Left renal cortex interstitium (tissue), 4 donors: Measurements from ENCODE around the gene MRPL4. TPM values are rescaled to one million over a fixed set of nuclear protein-coding genes. Genes with fewer than 3 reads are reported as not detected.

Experiments used
- DNase-seq, 4 donors: peaks; one replicate each; pipeline ENCODE4 v3.0.0-alpha.2; 2013; ENCODE audit warnings: low read depth in 4 of 4, low spot score in 2 of 4, missing footprints in 1 of 4
- polyA plus RNA-seq, 4 donors: library from polyadenylated mRNA; unstranded; fragments of 120-200 nt; gene quantifications; one replicate each; pipeline ENCODE4 v1.2.1, GENCODE V29; 2013; ENCODE audit not compliant: insufficient read length in 4 of 4

The MRPL4 gene
- polyA plus RNA-seq, 4 donors, result 31.5 to 59.7 (median 48.7) TPM

DNA sequence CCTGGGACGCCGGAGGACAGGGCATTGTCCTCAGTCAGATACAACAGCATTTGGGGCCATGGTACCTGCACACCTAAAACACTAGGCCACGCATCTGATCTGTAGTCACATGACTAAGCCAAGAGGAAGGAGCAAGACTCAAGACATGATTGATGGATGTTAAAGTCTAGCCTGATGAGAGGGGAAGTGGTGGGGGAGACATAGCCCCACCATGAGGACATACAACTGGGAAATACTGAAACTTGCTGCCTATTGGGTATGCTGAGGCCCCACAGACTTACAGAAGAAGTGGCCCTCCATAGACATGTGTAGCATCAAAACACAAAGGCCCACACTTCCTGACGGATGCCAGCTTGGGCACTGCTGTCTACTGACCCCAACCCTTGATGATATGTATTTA is 33.4 kb downstream of the MRPL4 start:
- DNase-seq, result no peak

DNA sequence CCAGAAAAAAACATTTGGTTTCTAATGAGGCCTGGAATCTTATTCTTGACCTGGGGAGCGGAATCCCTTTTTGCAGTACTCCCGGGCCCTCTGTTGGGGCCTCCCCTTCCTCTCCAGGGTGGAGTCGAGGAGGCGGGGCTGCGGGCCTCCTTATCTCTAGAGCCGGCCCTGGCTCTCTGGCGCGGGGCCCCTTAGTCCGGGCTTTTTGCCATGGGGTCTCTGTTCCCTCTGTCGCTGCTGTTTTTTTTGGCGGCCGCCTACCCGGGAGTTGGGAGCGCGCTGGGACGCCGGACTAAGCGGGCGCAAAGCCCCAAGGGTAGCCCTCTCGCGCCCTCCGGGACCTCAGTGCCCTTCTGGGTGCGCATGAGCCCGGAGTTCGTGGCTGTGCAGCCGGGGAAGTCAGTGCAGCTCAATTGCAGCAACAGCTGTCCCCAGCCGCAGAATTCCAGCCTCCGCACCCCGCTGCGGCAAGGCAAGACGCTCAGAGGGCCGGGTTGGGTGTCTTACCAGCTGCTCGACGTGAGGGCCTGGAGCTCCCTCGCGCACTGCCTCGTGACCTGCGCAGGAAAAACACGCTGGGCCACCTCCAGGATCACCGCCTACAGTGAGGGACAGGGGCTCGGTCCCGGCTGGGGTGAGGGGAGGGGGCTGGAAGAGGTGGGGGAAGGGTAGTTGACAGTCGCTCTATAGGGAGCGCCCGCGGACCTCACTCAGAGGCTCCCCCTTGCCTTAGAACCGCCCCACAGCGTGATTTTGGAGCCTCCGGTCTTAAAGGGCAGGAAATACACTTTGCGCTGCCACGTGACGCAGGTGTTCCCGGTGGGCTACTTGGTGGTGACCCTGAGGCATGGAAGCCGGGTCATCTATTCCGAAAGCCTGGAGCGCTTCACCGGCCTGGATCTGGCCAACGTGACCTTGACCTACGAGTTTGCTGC is 35.1 kb downstream of the MRPL4 start, which contains the start of gene ICAM4:
ICAM4 (plus strand) TSS at position 153 of the 935 bp plus-strand sequence; CDS start at position 211, 58 bp downstream.
- peak; percentile 53 to 76 (median 64) for DNase-seq

DNA sequence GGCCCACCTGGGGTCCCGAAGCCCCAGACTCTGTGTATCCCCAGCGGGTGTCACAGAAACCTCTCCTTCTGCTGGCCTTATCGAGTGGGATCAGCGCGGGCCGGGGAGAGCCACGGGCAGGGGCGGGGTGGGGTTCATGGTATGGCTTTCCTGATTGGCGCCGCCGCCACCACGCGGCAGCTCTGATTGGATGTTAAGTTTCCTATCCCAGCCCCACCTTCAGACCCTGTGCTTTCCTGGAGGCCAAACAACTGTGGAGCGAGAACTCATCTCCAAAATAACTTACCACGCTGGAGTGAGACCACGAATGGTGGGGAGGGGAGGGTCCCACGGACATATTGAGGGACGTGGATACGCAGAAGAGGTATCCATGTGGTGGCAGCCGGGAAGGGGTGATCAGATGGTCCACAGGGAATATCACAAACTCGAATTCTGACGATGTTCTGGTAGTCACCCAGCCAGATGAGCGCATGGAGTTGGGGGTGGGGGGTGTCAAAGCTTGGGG is 36.7 kb downstream of the MRPL4 start:
- DNase-seq, result no peak

DNA sequence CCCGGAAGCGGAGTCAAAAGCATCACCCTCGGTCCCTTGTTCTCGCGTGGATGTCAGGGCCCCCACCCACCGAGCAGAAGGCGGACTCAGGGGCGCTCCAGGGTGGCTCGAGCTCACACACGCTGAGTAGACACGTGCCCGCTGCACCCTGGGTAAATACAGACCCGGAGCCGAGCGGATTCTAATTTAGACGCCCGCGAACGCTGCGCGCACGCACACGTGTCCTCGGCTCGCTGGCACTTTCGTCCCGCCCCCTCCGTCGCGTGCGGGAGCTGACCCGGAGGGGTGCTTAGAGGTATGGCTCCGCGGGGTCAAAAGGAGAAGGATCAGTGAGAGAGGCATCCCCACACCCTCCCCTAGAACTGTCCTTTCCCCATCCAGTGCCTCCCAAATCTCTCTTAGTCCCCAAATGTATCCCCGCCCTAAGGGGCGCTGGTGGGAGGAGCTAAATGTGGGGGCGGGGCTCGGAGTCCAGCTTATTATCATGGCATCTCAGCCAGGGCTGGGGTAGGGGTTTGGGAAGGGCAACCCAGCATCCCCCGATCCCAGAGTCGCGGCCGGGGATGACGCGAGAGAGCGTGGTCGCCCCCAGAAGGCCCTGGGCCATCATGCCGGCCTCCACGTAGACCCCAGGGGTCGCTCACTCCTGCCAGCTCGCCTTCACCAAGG is 37.3 kb downstream of the MRPL4 start:
- DNase-seq, result no peak

DNA sequence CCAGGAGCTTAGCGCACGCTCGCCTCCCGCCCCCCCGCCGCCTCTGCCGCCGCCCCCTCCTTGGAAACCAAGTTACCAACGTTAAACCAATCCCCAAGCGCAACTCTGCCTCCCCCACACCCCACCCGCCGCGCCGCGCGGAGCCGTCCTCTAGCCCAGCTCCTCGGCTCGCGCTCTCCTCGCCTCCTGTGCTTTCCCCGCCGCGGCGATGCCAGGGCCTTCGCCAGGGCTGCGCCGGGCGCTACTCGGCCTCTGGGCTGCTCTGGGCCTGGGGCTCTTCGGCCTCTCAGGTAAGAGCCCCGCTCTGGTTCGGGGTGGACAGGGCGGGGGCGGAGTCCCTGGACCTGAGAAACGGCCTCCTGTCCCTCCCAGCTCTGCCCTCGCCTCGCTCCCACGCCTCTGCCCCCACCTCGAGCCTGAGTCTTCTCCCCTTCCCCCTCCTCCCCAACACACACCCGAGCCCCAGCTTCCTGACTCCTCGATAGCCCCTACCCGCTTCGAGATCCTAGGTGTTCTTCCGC is 37.9 kb downstream of the MRPL4 start, which contains the start of gene ICAM5:
ICAM5 (plus strand) TSS at position 117 of the 521 bp plus-strand sequence; CDS start at position 209, 92 bp downstream.
- no peak for DNase-seq

DNA sequence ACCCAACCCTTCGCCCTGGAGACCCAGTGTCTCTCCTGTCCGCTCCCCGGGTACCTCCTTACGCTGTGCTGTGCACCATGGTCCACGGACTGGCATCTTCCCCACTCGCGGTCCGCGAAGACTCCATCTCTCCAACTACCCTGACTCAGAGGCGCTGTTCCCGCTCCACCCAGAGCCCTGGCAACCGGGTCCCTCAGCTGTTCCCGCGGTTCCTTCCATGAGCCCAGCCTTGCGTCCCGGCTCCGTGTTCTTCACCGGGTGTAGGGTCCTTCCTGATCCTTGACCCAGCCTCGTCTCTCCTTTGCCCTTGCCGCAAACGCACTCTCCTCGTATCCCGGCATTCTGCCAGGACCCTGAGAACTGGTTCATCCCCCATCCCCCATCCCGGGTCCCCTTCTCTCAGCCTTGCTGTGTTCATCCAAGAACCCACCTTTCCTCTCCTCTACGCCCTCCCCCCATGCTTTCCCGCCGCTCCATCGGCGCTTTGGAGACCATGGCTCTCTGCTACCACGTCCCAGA is 38.4 kb downstream of the MRPL4 start:
- DNase-seq, result no peak

DNA sequence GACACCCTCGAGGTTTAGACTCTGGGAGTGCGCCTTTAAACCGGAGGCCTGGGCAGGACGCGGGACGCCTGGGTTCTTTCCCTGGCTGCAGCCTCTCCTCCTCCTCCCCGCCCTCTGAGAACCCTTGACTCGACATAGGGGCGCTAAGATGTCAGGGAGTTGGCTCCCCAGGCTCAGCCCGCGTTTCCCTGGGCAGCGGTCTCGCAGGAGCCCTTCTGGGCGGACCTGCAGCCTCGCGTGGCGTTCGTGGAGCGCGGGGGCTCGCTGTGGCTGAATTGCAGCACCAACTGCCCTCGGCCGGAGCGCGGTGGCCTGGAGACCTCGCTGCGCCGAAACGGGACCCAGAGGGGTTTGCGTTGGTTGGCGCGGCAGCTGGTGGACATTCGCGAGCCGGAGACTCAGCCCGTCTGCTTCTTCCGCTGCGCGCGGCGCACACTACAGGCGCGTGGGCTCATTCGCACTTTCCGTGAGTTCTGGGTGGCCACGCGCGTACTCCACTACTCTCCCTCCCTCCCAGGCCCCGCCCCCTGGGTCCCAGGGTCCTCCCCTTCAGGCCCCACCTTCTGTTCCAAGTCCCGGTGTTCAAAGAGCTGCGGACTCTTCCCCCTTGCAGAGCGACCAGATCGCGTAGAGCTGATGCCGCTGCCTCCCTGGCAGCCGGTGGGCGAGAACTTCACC is 39.0 kb downstream of the MRPL4 start:
- DNase-seq, result no peak

DNA sequence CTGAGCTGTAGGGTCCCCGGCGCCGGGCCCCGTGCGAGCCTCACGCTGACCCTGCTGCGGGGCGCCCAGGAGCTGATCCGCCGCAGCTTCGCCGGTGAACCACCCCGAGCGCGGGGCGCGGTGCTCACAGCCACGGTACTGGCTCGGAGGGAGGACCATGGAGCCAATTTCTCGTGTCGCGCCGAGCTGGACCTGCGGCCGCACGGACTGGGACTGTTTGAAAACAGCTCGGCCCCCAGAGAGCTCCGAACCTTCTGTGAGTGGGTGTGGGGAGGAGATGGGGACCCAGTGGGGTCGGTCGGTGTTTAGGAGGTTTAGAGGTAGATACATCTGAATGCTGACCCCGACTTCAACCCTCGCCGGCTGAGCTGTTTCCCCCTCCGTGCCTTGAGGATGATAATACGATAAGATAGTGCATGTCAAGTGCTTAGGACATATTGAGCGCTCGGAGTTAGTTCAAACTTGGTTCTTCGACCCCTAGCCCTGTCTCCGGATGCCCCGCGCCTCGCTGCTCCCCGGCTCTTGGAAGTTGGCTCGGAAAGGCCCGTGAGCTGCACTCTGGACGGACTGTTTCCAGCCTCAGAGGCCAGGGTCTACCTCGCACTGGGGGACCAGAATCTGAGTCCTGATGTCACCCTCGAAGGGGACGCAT is 39.7 kb downstream of the MRPL4 start:
- DNase-seq, result no peak

DNA sequence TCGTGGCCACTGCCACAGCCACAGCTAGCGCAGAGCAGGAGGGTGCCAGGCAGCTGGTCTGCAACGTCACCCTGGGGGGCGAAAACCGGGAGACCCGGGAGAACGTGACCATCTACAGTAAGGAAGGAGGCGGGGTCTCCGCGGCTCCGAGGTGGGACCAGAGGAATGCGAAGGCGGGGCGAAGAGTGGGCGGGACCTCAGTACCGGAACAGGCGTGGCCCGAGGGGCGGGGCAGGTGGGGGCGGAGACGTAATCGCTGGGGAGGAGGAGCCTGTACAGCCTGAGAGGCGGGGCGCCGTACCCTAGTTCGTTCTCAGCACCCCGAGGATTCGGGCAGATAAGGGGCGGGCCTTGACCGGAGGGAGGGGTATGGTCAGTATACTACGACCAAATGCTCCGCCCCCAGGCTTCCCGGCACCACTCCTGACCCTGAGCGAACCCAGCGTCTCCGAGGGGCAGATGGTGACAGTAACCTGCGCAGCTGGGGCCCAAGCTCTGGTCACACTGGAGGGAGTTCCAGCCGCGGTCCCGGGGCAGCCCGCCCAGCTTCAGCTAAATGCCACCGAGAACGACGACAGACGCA is 40.3 kb downstream of the MRPL4 start:
- DNase-seq, result no peak

DNA sequence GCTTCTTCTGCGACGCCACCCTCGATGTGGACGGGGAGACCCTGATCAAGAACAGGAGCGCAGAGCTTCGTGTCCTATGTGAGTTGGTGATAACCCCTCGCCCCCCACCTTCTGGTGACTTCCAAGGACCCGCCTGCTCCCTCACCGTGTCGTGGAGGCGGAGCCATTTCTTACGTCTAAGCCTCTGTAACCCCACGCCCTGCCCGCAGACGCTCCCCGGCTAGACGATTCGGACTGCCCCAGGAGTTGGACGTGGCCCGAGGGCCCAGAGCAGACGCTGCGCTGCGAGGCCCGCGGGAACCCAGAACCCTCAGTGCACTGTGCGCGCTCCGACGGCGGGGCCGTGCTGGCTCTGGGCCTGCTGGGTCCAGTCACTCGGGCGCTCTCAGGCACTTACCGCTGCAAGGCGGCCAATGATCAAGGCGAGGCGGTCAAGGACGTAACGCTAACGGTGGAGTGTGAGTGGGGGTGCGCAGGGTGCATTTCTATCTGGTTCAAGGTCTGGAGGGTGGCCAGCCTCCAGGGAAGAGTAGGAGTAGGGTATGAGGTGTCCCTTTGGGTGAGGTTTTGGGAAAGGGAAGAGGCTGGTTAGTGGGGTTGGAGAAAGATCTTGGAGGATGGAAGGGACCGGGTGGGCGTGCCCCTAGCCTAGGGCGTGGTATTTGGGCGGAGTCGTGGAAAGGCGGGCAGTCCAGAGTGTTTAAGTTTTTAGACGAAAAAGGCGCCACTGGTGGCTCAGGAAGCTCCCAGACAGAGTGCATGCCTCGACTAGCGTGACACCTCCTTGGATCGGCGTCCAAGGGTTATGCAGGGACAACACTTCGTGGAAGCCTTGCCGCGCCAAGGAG is 41.0 kb downstream of the MRPL4 start:
- DNase-seq, result no peak

DNA sequence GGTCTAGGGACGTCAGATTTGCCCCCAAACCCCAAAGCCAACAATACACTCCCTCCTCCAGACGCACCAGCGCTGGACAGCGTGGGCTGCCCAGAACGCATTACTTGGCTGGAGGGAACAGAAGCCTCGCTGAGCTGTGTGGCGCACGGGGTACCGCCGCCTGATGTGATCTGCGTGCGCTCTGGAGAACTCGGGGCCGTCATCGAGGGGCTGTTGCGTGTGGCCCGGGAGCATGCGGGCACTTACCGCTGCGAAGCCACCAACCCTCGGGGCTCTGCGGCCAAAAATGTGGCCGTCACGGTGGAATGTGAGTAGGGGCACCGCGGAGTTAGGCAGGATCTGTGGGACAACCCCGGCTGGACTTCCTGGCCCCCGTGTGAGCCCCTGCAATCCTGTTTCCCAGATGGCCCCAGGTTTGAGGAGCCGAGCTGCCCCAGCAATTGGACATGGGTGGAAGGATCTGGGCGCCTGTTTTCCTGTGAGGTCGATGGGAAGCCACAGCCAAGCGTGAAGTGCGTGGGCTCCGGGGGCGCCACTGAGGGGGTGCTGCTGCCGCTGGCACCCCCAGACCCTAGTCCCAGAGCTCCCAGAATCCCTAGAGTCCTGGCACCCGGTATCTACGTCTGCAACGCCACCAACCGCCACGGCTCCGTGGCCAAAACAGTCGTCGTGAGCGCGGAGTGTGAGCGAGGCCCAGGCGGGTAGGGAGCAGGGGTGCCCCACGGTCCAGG is 41.8 kb downstream of the MRPL4 start:
- no peak for DNase-seq

DNA sequence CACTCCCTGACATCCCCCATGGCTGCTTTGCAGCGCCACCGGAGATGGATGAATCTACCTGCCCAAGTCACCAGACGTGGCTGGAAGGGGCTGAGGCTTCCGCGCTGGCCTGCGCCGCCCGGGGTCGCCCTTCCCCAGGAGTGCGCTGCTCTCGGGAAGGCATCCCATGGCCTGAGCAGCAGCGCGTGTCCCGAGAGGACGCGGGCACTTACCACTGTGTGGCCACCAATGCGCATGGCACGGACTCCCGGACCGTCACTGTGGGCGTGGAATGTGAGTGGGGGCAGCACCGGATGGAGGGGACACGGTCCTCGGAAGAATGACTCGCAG is 42.3 kb downstream of the MRPL4 start:
- DNase-seq, result no peak

DNA sequence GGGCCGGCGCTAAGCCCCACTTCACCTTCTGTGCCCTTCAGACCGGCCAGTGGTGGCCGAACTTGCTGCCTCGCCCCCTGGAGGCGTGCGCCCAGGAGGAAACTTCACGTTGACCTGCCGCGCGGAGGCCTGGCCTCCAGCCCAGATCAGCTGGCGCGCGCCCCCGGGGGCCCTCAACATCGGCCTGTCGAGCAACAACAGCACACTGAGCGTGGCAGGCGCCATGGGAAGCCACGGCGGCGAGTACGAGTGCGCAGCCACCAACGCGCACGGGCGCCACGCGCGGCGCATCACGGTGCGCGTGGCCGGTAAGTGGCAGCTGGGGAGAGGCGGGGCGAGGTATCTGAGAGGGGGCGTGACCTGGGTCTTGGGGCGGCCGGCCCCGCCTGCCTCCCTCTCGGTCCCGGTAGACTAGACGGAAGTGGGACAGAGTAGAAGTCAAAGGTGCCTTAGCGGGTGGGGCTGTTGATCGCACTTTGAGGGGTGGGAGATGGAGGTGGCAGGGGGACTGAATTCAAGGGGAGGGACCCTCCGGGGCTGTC is 43.4 kb downstream of the MRPL4 start:
- no peak for DNase-seq

DNA sequence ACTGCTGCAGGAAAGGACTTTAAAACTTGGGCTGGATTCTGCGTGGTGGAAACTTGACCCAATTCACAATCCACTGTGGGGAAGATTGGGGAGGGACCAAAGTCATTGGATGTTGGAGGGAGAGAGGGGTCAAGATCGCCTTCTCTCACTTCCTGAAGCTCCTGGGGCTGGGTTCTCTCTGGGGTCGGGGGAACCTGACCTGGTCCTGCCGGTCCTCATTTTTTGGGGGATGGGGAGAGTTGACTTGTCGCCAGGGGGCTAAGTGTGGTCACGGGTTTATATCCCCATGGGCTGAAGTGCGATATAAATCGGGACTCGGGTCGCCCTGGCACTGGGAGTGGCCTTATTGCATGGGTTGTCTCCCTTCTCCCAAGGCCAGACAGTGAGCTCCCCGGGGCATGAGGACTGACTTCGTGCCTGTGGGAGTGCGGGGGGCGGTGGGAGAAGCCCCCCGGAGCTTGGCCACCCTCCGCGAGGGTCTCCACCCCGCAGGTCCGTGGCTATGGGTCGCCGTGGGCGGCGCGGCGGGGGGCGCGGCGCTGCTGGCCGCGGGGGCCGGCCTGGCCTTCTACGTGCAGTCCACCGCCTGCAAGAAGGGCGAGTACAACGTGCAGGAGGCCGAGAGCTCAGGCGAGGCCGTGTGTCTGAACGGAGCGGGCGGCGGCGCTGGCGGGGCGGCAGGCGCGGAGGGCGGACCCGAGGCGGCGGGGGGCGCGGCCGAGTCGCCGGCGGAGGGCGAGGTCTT is 44.0 kb downstream of the MRPL4 start:
- DNase-seq, result no peak

DNA sequence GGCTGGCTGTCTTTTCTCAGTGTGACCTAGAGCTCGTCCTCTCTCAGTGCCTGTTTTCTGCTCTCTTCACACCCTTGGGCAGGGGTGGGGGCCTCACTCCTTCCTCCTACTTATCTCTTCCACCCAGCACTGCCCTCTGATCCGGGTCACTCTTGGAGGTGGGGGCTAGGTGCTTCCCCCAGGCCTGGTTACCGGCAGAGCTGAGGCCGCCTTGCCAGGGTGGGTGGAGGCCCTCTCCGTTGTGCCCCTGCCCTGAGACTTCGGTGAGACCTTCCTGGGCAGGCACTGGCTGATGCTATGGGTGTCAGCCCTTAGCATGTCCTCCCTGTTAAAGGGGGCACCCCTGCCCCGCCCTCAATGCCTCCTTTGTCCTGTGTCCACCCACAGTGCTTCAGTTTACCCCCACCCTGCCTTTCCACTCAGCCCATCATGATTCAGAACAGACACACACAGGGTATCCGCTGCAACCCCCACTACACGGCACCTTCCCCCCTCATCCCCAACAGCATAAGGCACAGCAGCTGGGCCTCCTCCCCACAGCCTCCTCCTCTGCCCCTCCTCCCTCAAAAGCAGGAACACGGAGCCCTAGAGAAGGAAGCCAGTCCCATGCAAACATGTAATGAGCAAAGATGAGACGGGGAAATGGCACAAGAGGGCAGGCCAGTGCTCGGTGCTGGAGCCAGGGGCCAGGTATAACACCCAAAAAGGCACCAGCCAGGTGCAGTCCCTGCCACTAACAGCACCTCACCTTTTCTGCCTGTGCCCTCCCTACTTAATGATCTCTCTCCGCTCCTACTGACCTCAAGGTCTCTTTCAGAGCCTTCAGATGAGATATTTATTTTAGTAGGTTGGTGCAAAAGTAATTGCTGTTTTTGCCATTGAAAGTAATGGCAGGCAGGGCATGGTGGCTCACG is 47.8 kb downstream of the MRPL4 start:
- DNase-seq, result no peak
